Tibial nerve (tissue), 4 donors: ENCODE data around the gene RACK1. TPM values are rescaled to one million over a fixed set of nuclear protein-coding genes. Genes with fewer than 3 reads are reported as not detected.

ENCODE experiments used
- DNase-seq, 2 donors: peaks; one replicate each; pipeline ENCODE4 v3.0.0-alpha.2; 2019; ENCODE audit warnings: low spot score in 2 of 2
- H3K27ac ChIP-seq, 4 donors: fragments of 200-600 bp; sonication (generic) in 3 of 4; one replicate each; pipeline ENCODE4 v1.5.1; 2017 to 2019; ENCODE audit warnings: mild to moderate bottlenecking in 1 of 4
- H3K27me3 ChIP-seq, 2 donors: fragments of 200-600 bp; sonication (generic) in 1 of 2; one replicate each; pipeline versions ENCODE4 v1.5.1 to v1.6.0; 2017 to 2019
- H3K36me3 ChIP-seq, 3 donors: fragments of 200-600 bp; sonication (generic); one replicate each; pipeline ENCODE4 v1.5.1; 2018 to 2019
- H3K4me1 ChIP-seq, 4 donors: fragments of 200-600 bp; sonication (generic) in 3 of 4; one replicate each; pipeline ENCODE4 v1.5.1; 2017 to 2019
- H3K4me3 ChIP-seq, 4 donors: fragments of 200-600 bp; sonication (generic) in 3 of 4; one replicate each; pipeline ENCODE4 v1.5.1; 2017 to 2019; ENCODE audit warnings: mild to moderate bottlenecking in 1 of 4, moderate library complexity in 1 of 4
- H3K9me3 ChIP-seq, 4 donors: fragments of 200-600 bp; sonication (generic) in 3 of 4; one replicate each; pipeline ENCODE4 v1.5.1; 2017 to 2019
- CTCF ChIP-seq, 5 experiments: fragments of 200-600 bp in 3 of 5; fragments of 450-650 bp in 2 of 5; sonication (generic) in 3 of 5; IDR thresholded peaks; one replicate each; pipeline ENCODE4 v1.5.1; 2016 to 2019; ENCODE audit warnings: antibody characterized with exemption in 5 of 5, mild to moderate bottlenecking in 3 of 5, moderate library complexity in 2 of 5
- EP300 ChIP-seq, 2 donors: sonication (generic); formaldehyde crosslinking; IDR thresholded peaks; one replicate each; pipeline ENCODE4 v1.6.1; 2017; ENCODE audit warnings: antibody characterized with exemption in 2 of 2, mild to moderate bottlenecking in 1 of 2
- POLR2A ChIP-seq, 2 donors: fragments of 450-650 bp; IDR thresholded peaks; one replicate each; pipeline ENCODE4 v1.6.1; 2017; ENCODE audit warnings: antibody characterized with exemption in 2 of 2, mild to moderate bottlenecking in 2 of 2, moderate library complexity in 2 of 2
- WGBS, 2 donors: methylation state at CpG; one replicate each; pipeline ENCODE4 v1.1.5; 2018; 5-methylcytosine and 5-hydroxymethylcytosine counted together
- total RNA-seq, 4 donors: library from RNA; depleted of rRNA; stranded (reverse); fragments of >200 nt; gene quantifications; one replicate each; pipeline ENCODE4 v1.1.0, GENCODE V29; 2016

RACK1 gene
- total RNA-seq, 4 donors from 2014 or later = 1,722 to 2,174 (median 1,870) TPM

DNA sequence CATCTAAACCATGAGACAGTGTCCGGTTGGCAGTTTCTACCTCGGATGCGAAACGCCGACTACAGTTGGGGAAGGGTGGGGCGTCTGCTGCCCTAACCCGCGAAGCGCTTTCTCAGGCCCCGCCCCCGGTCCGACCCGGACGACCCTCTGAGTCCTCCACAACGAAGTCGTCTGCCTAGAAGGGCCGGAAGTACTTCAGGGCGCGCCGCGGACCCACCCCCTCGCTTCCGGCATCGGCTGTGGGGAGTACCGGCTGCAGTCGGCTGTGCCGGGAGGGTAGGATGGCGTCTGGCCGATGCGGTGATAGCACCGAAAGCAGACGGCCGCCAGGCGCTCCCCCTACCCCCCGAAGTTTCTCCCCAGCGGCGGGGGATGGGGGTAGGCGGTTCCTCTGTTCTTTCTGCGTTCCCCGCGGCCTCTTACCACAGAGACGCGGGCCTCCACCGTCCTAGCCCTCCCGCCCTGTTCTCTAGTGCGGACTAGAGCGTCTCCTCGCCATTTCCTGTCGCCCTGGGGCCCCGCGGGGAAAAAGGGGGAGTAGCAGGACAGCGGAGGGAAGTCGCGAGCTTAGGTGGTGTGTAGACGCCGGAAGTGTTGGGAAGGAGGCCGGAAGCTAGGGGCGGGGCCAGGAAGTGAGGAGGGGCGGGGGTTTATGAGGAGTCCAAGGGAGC, 20.5 kb downstream of the RACK1 start, which contains the start of gene TRIM41:
Gene TRIM41 (plus strand): TSS at position 224 of the 671 bp plus-strand sequence. CDS start 719 bp downstream, outside the sequence.
- Histone ChIP-seq H3K9me3 (no peaks in the 10 kb centered on the region), H3K4me1 (peaks cover 0 to 31% (median 7%) of the 10 kb centered on the region in 4 donors), H3K36me3 (peaks cover 0 to 14% (median 0%) of the 10 kb centered on the region in 3 donors), H3K27me3 (no peaks in the 10 kb centered on the region), H3K4me3 (peak within 1 kb of the TSS; percentile 71 to 91 (median 82)), H3K27ac (peak within 1 kb of the TSS; percentile 91 to 98 (median 94))
- 1% methylated on average over 46 to 57 of the region's 59 CpGs for WGBS, 2 donors
- peak; percentile 95 to 96 for DNase-seq
- TF ChIP-seq EP300 (IDR thresholded peaks at IDR 0.05) = peak; percentile 79 to 96
- peak; percentile 84 to 88 for TF ChIP-seq POLR2A (IDR thresholded peaks at IDR 0.05)
- peak in 2 of 5 experiments; percentile 42 to 46 for TF ChIP-seq CTCF (IDR thresholded peaks at IDR 0.05)

DNA sequence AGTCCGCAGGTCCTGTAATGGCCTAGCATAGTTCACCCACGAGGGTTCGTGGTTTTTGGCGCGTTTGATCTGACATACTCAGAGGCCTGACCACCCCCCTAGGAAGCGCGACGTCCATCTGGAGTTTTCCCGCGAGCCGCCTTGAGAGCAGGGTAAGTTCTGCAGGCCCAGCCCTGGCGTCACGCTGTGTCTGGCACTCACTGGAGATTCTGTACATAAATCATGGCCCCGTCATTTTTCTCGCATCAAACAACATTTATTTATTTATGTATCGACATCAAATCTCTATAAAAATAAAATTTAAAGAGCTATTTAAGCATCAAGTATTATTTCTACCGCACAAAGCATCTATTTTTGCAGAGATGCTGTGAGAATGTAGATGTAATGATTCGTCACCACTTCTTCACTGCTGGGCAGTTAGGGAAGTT, 21.1 kb downstream of the RACK1 start:
- WGBS, 2 donors = 0 to 1% methylated on average over 15 to 18 of the region's 18 CpGs
- Histone ChIP-seq H3K4me1 (peaks cover 0 to 35% (median 7%) of the 10 kb centered on the region in 4 donors), H3K27ac (peak overlapping the region; percentile 91 to 98 (median 94)), H3K9me3 (no peaks in the 10 kb centered on the region), H3K36me3 (peaks cover 0 to 9% (median 0%) of the 10 kb centered on the region in 3 donors), H3K27me3 (no peaks in the 10 kb centered on the region), H3K4me3 (peak overlapping the region; percentile 71 to 91 (median 82))
- no peak for DNase-seq
- no peak for TF ChIP-seq CTCF (IDR thresholded peaks at IDR 0.05)
- no peak for TF ChIP-seq POLR2A (IDR thresholded peaks at IDR 0.05)
- no peak for TF ChIP-seq EP300 (IDR thresholded peaks at IDR 0.05)

DNA sequence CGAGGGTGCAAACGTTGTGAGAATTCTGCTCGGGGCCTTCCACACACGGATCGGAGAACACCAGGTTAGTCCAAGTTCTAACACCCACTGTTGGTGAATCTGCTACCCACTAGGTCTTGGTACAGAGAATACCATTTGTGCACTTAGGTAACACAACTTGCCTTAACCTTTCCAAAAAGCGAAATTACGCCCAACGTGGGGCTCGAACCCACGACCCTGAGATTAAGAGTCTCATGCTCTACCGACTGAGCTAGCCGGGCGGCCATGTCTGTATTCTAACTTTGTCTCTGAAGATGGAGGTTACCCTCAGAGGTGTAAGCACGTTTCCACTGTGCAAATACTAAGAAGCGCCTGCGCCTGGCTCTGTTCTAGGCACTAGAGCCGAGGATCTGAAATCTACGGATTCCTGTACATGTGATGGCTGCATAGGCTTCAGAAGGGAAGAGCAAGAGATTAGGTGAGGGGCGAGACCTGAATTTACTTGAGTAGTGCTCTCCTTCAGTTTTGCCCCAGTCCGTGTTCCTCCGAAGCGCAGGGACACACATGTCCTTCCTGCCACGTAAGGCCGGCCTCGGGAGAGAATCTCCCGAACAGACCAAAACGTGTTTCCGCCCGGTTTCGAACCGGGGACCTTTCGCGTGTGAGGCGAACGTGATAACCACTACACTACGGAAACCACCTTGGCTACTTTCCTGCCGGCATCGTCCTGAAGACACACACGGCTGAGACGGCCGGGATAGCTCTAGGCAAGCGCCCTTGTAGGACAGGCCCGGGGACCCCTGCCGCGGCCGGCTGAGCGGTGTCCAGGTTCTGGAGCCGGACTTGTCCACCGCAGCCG, 21.7 kb downstream of the RACK1 start:
- H3K4me3 ChIP-seq = peak overlapping the region; percentile 71 to 91 (median 82)
- TF ChIP-seq EP300 (IDR thresholded peaks at IDR 0.05) (peak; percentile 24 to 72), CTCF (IDR thresholded peaks at IDR 0.05) (no peak)
- no peaks in the 10 kb centered on the region for H3K27me3 ChIP-seq
- H3K27ac ChIP-seq = peak overlapping the region; percentile 91 to 98 (median 94)
- 5 to 10% methylated on average over 22 to 41 of the region's 50 CpGs for whole genome bisulfite sequencing, 2 donors
- DNase-seq = peak; percentile 99 to 100
- H3K9me3 ChIP-seq = no peaks in the 10 kb centered on the region
- H3K4me1 ChIP-seq = peaks cover 0 to 40% (median 7%) of the 10 kb centered on the region in 4 donors
- H3K36me3 ChIP-seq = peaks cover 0 to 3% (median 0%) of the 10 kb centered on the region in 3 donors

- peak overlapping the region in 2 of 4 donors; percentile 89 to 91 for H3K4me3 ChIP-seq
- H3K9me3 ChIP-seq = no peaks in the 10 kb centered on the region
- 58 to 60% methylated on average over 23 to 27 of the region's 27 CpGs for WGBS, 2 donors
- TF ChIP-seq POLR2A (IDR thresholded peaks at IDR 0.05) = no peak
- no peaks in the 10 kb centered on the region for H3K27me3 ChIP-seq
- no peaks in the 10 kb centered on the region for H3K36me3 ChIP-seq
- H3K27ac ChIP-seq = peak overlapping the region in 3 of 4 donors; percentile 92 to 98 (median 96)
- peaks cover 0 to 48% (median 11%) of the 10 kb centered on the region in 4 donors for H3K4me1 ChIP-seq
- DNase-seq = peak in 1 of 2 donors; percentile 19
These were observed 22.5 kb downstream of the RACK1 start for GRCh38 chr5:181221105-181221791.

- 81 to 92% methylated on average over 10 of the region's 10 CpGs for WGBS, 2 donors
- Histone ChIP-seq H3K27me3 (no peaks in the 10 kb centered on the region), H3K27ac (no peak overlapping the region), H3K36me3 (no peaks in the 10 kb centered on the region), H3K4me3 (no peak overlapping the region), H3K9me3 (no peaks in the 10 kb centered on the region), H3K4me1 (peaks cover 0 to 47% (median 12%) of the 10 kb centered on the region in 4 donors)
- no peak for DNase-seq
- TF ChIP-seq CTCF (IDR thresholded peaks at IDR 0.05) (no peak), POLR2A (IDR thresholded peaks at IDR 0.05) (no peak), EP300 (IDR thresholded peaks at IDR 0.05) (no peak)
These were observed 23.6 kb downstream of the RACK1 start for GRCh38 chr5:181220178-181220515.
